H1 (cell line): ENCODE data around the gene SIGLEC14. TPM values are rescaled to one million over a fixed set of nuclear protein-coding genes. Genes with fewer than 3 reads are reported as not detected.

ENCODE experiments used
- CTCF ChIA-PET: fragments of 300-600 bp; sonication (Branson Sonifier 250); formaldehyde crosslinking; loops from one replicate; lab custom pipeline; 2021; ENCODE audit not compliant: partially characterized antibody; lab: Charles Lee
- POLR2A ChIA-PET: fragments of 300-600 bp; sonication (Branson Sonifier 250); formaldehyde crosslinking; loops from one replicate; lab custom pipeline; 2021; ENCODE audit warnings: inconsistent platforms; ENCODE audit not compliant: partially characterized antibody; lab: Charles Lee
- DNase-seq, 2 experiments: peaks; one replicate each; pipeline versions ENCODE4 v3.0.0 to v3.0.0-alpha.2; 2010 to 2022; ENCODE audit warnings: low spot score in 2 of 2, low read depth in 1 of 2, mixed read lengths in 1 of 2
- FAIRE-seq: peaks from 2 replicates; lab custom pipeline; 2011; peaks lifted over from hg19 to GRCh38; lab: Jason Lieb, UNC
- H2AFZ ChIP-seq: 2 replicates; pipeline ENCODE4 v1.8.1; 2012; ENCODE audit warnings: low read length, inconsistent platforms
- H2AK5ac ChIP-seq: 2 replicates; pipeline ENCODE4 v1.6.1; 2013; ENCODE audit warnings: low read depth, low read length
- H2BK120ac ChIP-seq: replicated peaks from 2 replicates; pipeline ENCODE3; 2013; ENCODE audit warnings: low read depth, low read length, inconsistent platforms
- H2BK12ac ChIP-seq: 2 replicates; pipeline ENCODE4 v1.6.1; 2013; ENCODE audit warnings: low read depth, low read length
- H2BK15ac ChIP-seq: 2 replicates; pipeline ENCODE4 v1.6.1; 2013; ENCODE audit warnings: low read length
- H2BK20ac ChIP-seq: 2 replicates; pipeline ENCODE4 v1.6.1; 2013; ENCODE audit warnings: low read length
- H2BK5ac ChIP-seq: 2 replicates; pipeline ENCODE4 v1.6.1; 2013; ENCODE audit warnings: low read depth, low read length
- H3K14ac ChIP-seq: 2 replicates; pipeline ENCODE4 v1.6.1; 2013; ENCODE audit warnings: inconsistent platforms; ENCODE audit not compliant: insufficient read length
- H3K18ac ChIP-seq: 2 replicates; pipeline ENCODE4 v1.6.1; 2013; ENCODE audit warnings: low read length; ENCODE audit errors: extremely low read depth
- H3K23ac ChIP-seq: 2 replicates; pipeline ENCODE4 v1.6.1; 2013; ENCODE audit warnings: inconsistent platforms; ENCODE audit not compliant: insufficient read length
- H3K23me2 ChIP-seq: 2 replicates; pipeline ENCODE4 v1.6.1; 2013; ENCODE audit warnings: low read depth, low read length
- H3K27ac ChIP-seq: 2 replicates; pipeline ENCODE4 v1.6.1; 2011; ENCODE audit warnings: low read depth, low read length, inconsistent platforms
- H3K27me3 ChIP-seq, 4 experiments: replicated peaks in 1 of 4; 1 replicate in 1 of 4; 2 replicates in 3 of 4; pipeline versions ENCODE4 v1.6.1 to v1.8.1; 2011 to 2013; ENCODE audit warnings: low read length in 3 of 4, mild to moderate bottlenecking in 3 of 4, inconsistent platforms in 2 of 4, mixed read lengths in 2 of 4, moderate library complexity in 1 of 4; ENCODE audit not compliant: control insufficient read depth in 3 of 4, insufficient read depth in 3 of 4; ENCODE audit errors: extremely low read depth in 1 of 4
- H3K36me3 ChIP-seq, 4 experiments: 2 replicates each; pipeline versions ENCODE4 v1.6.1 to v1.8.1; 2011 to 2013; ENCODE audit warnings: mild to moderate bottlenecking in 4 of 4, low read length in 3 of 4, moderate library complexity in 2 of 4, control low read depth in 1 of 4, inconsistent platforms in 1 of 4; ENCODE audit not compliant: insufficient read depth in 4 of 4, control insufficient read depth in 2 of 4
- H3K4ac ChIP-seq: replicated peaks from 2 replicates; pipeline ENCODE3; 2013; ENCODE audit warnings: low read length, low read depth, mixed read lengths, inconsistent platforms; ENCODE audit not compliant: insufficient read length
- H3K4me1 ChIP-seq, 4 experiments: replicated peaks in 1 of 4; 1 replicate in 1 of 4; 2 replicates in 3 of 4; pipeline versions ENCODE4 v1.6.1 to v1.8.1; 2011 to 2013; ENCODE audit warnings: low read length in 3 of 4, inconsistent platforms in 2 of 4, mixed read lengths in 1 of 4; ENCODE audit not compliant: insufficient read depth in 4 of 4, control insufficient read depth in 3 of 4
- H3K4me2 ChIP-seq, 2 experiments: 2 replicates each; pipeline versions ENCODE4 v1.6.1 to v1.8.1; 2011 to 2013; ENCODE audit warnings: low read depth in 2 of 2, low read length in 2 of 2, control low read depth in 1 of 2, inconsistent platforms in 1 of 2, mild to moderate bottlenecking in 1 of 2; ENCODE audit not compliant: insufficient read depth in 1 of 2
- H3K4me3 ChIP-seq, 4 experiments: fragments of 200-600, 300-600 bp in 1 of 4; sonication (generic), shearing (Covaris generic), sonication (Bioruptor Twin) in 1 of 4; 2 replicates each; pipeline versions ENCODE4 v1.5.1 to v1.8.1; 2011 to 2016; ENCODE audit warnings: low read length in 4 of 4, low read depth in 3 of 4, control low read depth in 2 of 4, inconsistent platforms in 2 of 4, mild to moderate bottlenecking in 2 of 4, mixed read lengths in 1 of 4, moderate library complexity in 1 of 4; ENCODE audit not compliant: insufficient read depth in 2 of 4; ENCODE audit errors: extremely low read depth in 1 of 4
- H3K56ac ChIP-seq: replicated peaks from 2 replicates; pipeline ENCODE3; 2013; ENCODE audit warnings: low read depth, mild to moderate bottlenecking, mixed read lengths, low read length, inconsistent platforms; ENCODE audit not compliant: insufficient read length
- H3K79me1 ChIP-seq: 2 replicates; pipeline ENCODE4 v1.6.1; 2013; ENCODE audit warnings: low read depth, low read length, control low read depth
- H3K79me2 ChIP-seq, 2 experiments: 2 replicates each; pipeline versions ENCODE4 v1.6.1 to v1.8.1; 2012 to 2013; ENCODE audit warnings: low read length in 2 of 2, mild to moderate bottlenecking in 2 of 2, inconsistent platforms in 1 of 2; ENCODE audit not compliant: insufficient read depth in 2 of 2, control insufficient read depth in 1 of 2
- H3K9ac ChIP-seq, 4 experiments: replicated peaks in 1 of 4; 1 replicate in 1 of 4; 2 replicates in 3 of 4; pipeline versions ENCODE4 v1.6.1 to v1.8.1; 2011 to 2013; ENCODE audit warnings: low read depth in 3 of 4, low read length in 3 of 4, control low read depth in 2 of 4, mild to moderate bottlenecking in 2 of 4, moderate library complexity in 2 of 4, inconsistent platforms in 1 of 4; ENCODE audit errors: extremely low read depth in 1 of 4
- H3K9me3 ChIP-seq, 2 experiments: 2 replicates each; pipeline versions ENCODE4 v1.6.1 to v1.8.1; 2012 to 2013; ENCODE audit warnings: mild to moderate bottlenecking in 2 of 2, moderate library complexity in 2 of 2, control low read depth in 1 of 2, inconsistent platforms in 1 of 2, low read depth in 1 of 2, low read length in 1 of 2, mixed read lengths in 1 of 2; ENCODE audit not compliant: insufficient read depth in 2 of 2
- H4K20me1 ChIP-seq, 2 experiments: replicated peaks in 1 of 2; 2 replicates each; pipeline versions ENCODE3 to v1.8.1; 2011 to 2013; ENCODE audit warnings: inconsistent platforms in 2 of 2, low read length in 2 of 2, mild to moderate bottlenecking in 1 of 2; ENCODE audit not compliant: insufficient read depth in 2 of 2, control insufficient read depth in 1 of 2
- H4K5ac ChIP-seq: 2 replicates; pipeline ENCODE4 v1.6.1; 2013; ENCODE audit warnings: low read length, low read depth, mixed read lengths, inconsistent platforms; ENCODE audit not compliant: insufficient read length
- H4K8ac ChIP-seq: 2 replicates; pipeline ENCODE4 v1.8.0; 2013; ENCODE audit warnings: mild to moderate bottlenecking, moderate library complexity, low read length, inconsistent platforms; ENCODE audit not compliant: insufficient read depth; ENCODE audit errors: extremely low read depth
- H4K91ac ChIP-seq: replicated peaks from 2 replicates; pipeline ENCODE3; 2013; ENCODE audit warnings: low read length, mixed read lengths, inconsistent platforms; ENCODE audit not compliant: insufficient read length
- BCL11A ChIP-seq, 2 experiments: IDR thresholded peaks; one replicate each; pipeline ENCODE4 v1.6.1; 2011; ENCODE audit warnings: low read depth in 2 of 2, low read length in 2 of 2, mild to moderate bottlenecking in 2 of 2
- BRCA1 ChIP-seq: IDR thresholded peaks from 2 replicates; pipeline ENCODE4 v1.6.1; 2012; ENCODE audit warnings: low read depth, low read length, improper control_type of control experiment
- CBX5 ChIP-seq: fragments of 300-800, 300-1000 bp; sonication (generic); IDR thresholded peaks from 2 replicates; pipeline ENCODE4 v1.7.1; 2016; ENCODE audit warnings: antibody characterized with exemption, low read length, low read depth
- CTBP2 ChIP-seq: IDR thresholded peaks from 2 replicates; pipeline ENCODE4 v1.7.0; 2011; ENCODE audit warnings: borderline replicate concordance, mild to moderate bottlenecking, moderate library complexity, mixed read lengths, low read length; ENCODE audit not compliant: insufficient read depth, insufficient read length
- E2F6 ChIP-seq: IDR thresholded peaks from 2 replicates; pipeline ENCODE4 v1.6.1; 2012; ENCODE audit warnings: inconsistent platforms
- EP300 ChIP-seq, 2 experiments: IDR thresholded peaks; 1 replicate in 1 of 2; 2 replicates in 1 of 2; pipeline ENCODE4 v1.6.1; 2011 to 2012; ENCODE audit warnings: low read depth in 2 of 2, low read length in 2 of 2, mild to moderate bottlenecking in 2 of 2, borderline replicate concordance in 1 of 2, inconsistent platforms in 1 of 2, moderate library complexity in 1 of 2
- NANOG ChIP-seq: IDR thresholded peaks from 2 replicates; pipeline ENCODE4 v1.6.1; 2011; ENCODE audit warnings: low read length, low read depth, mild to moderate bottlenecking, inconsistent platforms; ENCODE audit not compliant: insufficient read depth, poor library complexity, severe bottlenecking
- POLR2A ChIP-seq, 2 experiments: IDR thresholded peaks; 1 replicate in 1 of 2; 2 replicates in 1 of 2; pipeline ENCODE4 v1.6.1; 2011; ENCODE audit warnings: low read depth in 2 of 2, low read length in 2 of 2, mild to moderate bottlenecking in 2 of 2; ENCODE audit errors: control extremely low read depth in 1 of 2
- POU5F1 ChIP-seq: IDR thresholded peaks from 2 replicates; pipeline ENCODE4 v1.6.1; 2011; ENCODE audit warnings: low read depth, mild to moderate bottlenecking, low read length, moderate library complexity
- RBBP5 ChIP-seq: IDR thresholded peaks from 2 replicates; pipeline ENCODE4 v1.7.1; 2012; ENCODE audit warnings: low read depth, mild to moderate bottlenecking, inconsistent platforms, low read length, moderate library complexity, borderline replicate concordance
- RFX5 ChIP-seq: IDR thresholded peaks from 2 replicates; pipeline ENCODE4 v1.6.1; 2011; ENCODE audit warnings: low read depth, low read length, improper control_type of control experiment, borderline replicate concordance
- RNF2 ChIP-seq: fragments of 200-900, 300-1000 bp; sonication (generic); IDR thresholded peaks from 2 replicates; pipeline ENCODE4 v1.7.1; 2016; ENCODE audit warnings: borderline replicate concordance, low read depth, mild to moderate bottlenecking, antibody characterized with exemption, low read length; ENCODE audit not compliant: poor library complexity, severe bottlenecking; ENCODE audit errors: missing control alignments
- TAF7 ChIP-seq: optimal IDR thresholded peaks from 2 replicates; pipeline ENCODE3; 2011; ENCODE audit warnings: low read depth, mild to moderate bottlenecking, inconsistent platforms, low read length, moderate library complexity, borderline replicate concordance
- WGBS, 2 experiments: shearing (Covaris generic) in 1 of 2; methylation state at CpG; one replicate each; pipeline versions ENCODE4 v1.1.6 to v1.1.7; 2013 to 2015; ENCODE audit warnings: low lambda C conversion rate in 2 of 2, mixed read lengths in 2 of 2, inconsistent platforms in 1 of 2, low coverage in 1 of 2, missing lambda C conversion rate in 1 of 2; ENCODE audit not compliant: insufficient replicate concordance in 2 of 2, insufficient coverage in 1 of 2, insufficient read length in 1 of 2; ENCODE audit errors: extremely low coverage in 1 of 2, missing lambda C conversion rate in 1 of 2; 5-methylcytosine and 5-hydroxymethylcytosine counted together
- polyA plus RNA-seq, 7 experiments: library from polyadenylated mRNA; depleted of rRNA in 3 of 7; stranded (reverse) in 5 of 7; unstranded in 2 of 7; fragments of >200 nt in 5 of 7; fragments of 200-250 nt in 2 of 7; gene quantifications; 1 replicate in 5 of 7; 2 replicates in 1 of 7; 4 replicates in 1 of 7; pipeline versions ENCODE4 v1.2.1 to v1.2.3, GENCODE V29; 2011 to 2013; ENCODE audit warnings: missing spikeins in 2 of 7, mixed read lengths in 2 of 7
- total RNA-seq: library from RNA; stranded (reverse); fragmentation: NEBNext Ultra II Directional; extraction: Animal tissue kit (Norgen Biotek cat#: 25700); gene quantifications from 2 replicates; pipeline ENCODE4 v1.2.1, GENCODE V29; 2021

The SIGLEC14 gene
- total and polyA plus RNA-seq, 2 of the 8 experiments (the other 6 are each of a cell fraction or from before 2014, with no cell fraction given) = not detected

GRCh38 chr19:51647318-51647717, 693 bp upstream of the SIGLEC14 start:
- ChIA-PET CTCF (interaction anchor here (1.0 kb wide), 1 partner anchor 9 kb away, joined by 3 read pairs; no protein-coding TSS in a partner anchor), POLR2A (no interaction called here)
- DNase-seq (no peak), FAIRE-seq (no peak)
- H3K4me1 ChIP-seq = no peaks in the 10 kb centered on the region
- H4K20me1 ChIP-seq = no peaks in the 10 kb centered on the region
- no peak overlapping the region for H2BK12ac ChIP-seq
- H3K79me2 ChIP-seq = no peaks in the 10 kb centered on the region
- no peak overlapping the region for H2AFZ ChIP-seq
- no peak overlapping the region for H4K8ac ChIP-seq
- no peak overlapping the region for H3K56ac ChIP-seq
- H2BK20ac ChIP-seq = no peak overlapping the region
- H2BK15ac ChIP-seq = no peak overlapping the region
- H3K23ac ChIP-seq = no peak overlapping the region
- peaks cover 50 to 74% of the 10 kb centered on the region in 2 experiments for H3K9me3 ChIP-seq
- H3K79me1 ChIP-seq = no peaks in the 10 kb centered on the region
- no peak overlapping the region for H2AK5ac ChIP-seq
- no peak overlapping the region for H4K5ac ChIP-seq
- no peaks in the 10 kb centered on the region for H3K27me3 ChIP-seq
- WGBS, 2 experiments = 89% methylated on average over 6 of the region's 6 CpGs; no CpG with 5 or more reads in 1 of the 2 experiments
- H3K4ac ChIP-seq = no peak overlapping the region
- H3K9ac ChIP-seq = no peak overlapping the region
- H3K18ac ChIP-seq = no peak overlapping the region
- no peak overlapping the region for H3K27ac ChIP-seq
- H2BK5ac ChIP-seq = no peak overlapping the region
- no peak overlapping the region for H4K91ac ChIP-seq
- H2BK120ac ChIP-seq = no peak overlapping the region
- H3K14ac ChIP-seq = no peak overlapping the region
- no peaks in the 10 kb centered on the region for H3K23me2 ChIP-seq
- no peak overlapping the region for H3K4me3 ChIP-seq
- no peaks in the 10 kb centered on the region for H3K36me3 ChIP-seq
- no peak overlapping the region for H3K4me2 ChIP-seq
- TF ChIP-seq EP300 (IDR thresholded peaks at IDR 0.05; ENCODE audit: borderline replicate concordance in 1 of 2, low read depth in 2 of 2, low read length in 2 of 2) (no peak), BCL11A (IDR thresholded peaks at IDR 0.05; ENCODE audit: low read depth in 2 of 2, low read length in 2 of 2) (no peak), BRCA1 (no peak), TAF7 (no peak), RFX5 (no peak), RNF2 (no peak), E2F6 (no peak), CBX5 (no peak), CTBP2 (no peak), RBBP5 (no peak), NANOG (no peak), POLR2A (IDR thresholded peaks at IDR 0.05; ENCODE audit: control extremely low read depth in 1 of 2, low read depth in 2 of 2, low read length in 2 of 2) (no peak), POU5F1 (no peak)
